CMK (cell line): ENCODE measurements around the gene ZCCHC7.
A peak's percentile ranks its signal among the peaks of the same experiment; 100 is the strongest.
"Not testable (repeated sequence)": the region's sequence is repeated elsewhere in the genome, so short reads cannot be mapped to it uniquely, and the experiment has no call there.

Source experiments
- DNase-seq: peaks from one replicate; pipeline ENCODE4 v3.0.0-alpha.2; 2010; ENCODE audit warnings: low read depth

Gene ZCCHC7

GRCh38 chr9:37119907-37120842, at the start of gene ZCCHC7:
Gene ZCCHC7 (plus strand): TSS chr9:37120574.
- DNase-seq = peak; percentile 84

GRCh38 chr9:37074790-37075189, 45.6 kb upstream of the ZCCHC7 start:
- DNase-seq = not testable (repeated sequence)

GRCh38 chr9:37079370-37080164, 40.8 kb upstream of the ZCCHC7 start:
- DNase-seq = peak; percentile 84

DNA sequence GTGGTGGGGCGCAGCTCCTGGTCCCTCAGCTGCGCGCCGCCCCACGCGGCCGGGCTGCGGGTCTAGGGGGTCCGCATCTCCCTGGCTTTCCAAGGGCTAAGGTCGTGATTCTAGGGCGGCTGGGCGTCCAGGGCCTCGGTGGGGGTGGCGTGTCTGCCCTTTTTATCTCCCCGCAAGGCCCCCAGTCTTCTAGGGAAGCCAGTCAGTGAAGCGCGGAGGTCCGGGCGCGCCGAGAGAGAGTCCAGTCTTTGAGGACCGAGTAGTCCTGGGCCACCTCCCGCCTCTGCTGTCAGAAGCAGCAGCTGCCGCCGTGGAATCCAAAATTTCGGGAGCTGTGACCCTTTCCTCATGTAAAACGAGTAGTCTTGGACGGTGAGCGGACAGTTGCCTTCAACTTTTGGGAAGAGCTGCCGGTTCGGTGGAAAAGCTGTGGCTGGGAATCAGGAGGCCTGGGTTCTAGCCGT, 40.2 kb upstream of the ZCCHC7 start:
- not testable (repeated sequence) for DNase-seq

GRCh38 chr9:37081507-37081906, 38.9 kb upstream of the ZCCHC7 start:
- not testable (repeated sequence) for DNase-seq

DNA sequence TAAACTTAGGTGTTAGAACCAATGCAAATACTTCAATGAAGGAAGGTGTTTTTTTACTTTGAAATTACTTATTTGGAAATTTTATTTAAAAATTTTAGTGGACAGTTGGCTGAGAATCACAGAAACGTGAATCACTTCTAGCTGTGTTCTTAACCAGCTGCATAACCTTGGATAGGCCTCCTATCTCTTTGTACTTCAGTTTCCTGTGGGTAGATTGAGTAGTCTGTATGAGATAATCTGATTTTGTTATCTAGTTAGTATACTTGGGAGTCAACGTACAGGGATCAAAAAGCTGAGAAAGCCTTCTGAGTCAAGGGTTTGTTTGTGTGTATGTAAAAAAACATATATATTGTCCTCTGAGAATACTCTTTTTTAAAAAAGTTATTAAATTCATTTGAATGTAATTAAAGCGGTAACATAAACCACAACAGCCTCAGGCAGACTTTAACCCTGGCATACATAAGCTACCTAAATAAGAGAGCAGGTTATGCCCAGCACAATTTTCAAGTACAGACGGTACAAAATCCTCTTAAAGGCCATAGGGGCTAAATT, 38.1 kb upstream of the ZCCHC7 start:
- peak; percentile 34 for DNase-seq

DNA sequence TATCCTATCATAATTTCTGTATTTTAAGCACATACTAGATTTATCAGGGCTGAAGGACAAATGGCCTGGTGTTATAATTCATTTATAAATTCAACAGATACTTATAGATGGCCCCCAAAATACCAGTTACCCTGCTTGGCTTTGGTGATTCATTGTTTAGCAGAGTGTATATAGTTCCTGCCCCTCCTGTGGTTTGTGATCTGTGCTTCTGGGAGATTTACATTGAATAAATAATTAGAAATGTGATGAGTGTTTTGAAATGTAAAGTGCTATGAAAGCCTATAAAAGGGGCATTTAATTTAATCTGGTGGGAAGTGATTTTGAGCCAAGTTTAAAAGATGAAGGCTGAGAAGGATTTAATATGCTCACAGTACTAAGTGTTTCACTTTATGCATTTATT, 36.7 kb upstream of the ZCCHC7 start:
- DNase-seq = no peak

DNA sequence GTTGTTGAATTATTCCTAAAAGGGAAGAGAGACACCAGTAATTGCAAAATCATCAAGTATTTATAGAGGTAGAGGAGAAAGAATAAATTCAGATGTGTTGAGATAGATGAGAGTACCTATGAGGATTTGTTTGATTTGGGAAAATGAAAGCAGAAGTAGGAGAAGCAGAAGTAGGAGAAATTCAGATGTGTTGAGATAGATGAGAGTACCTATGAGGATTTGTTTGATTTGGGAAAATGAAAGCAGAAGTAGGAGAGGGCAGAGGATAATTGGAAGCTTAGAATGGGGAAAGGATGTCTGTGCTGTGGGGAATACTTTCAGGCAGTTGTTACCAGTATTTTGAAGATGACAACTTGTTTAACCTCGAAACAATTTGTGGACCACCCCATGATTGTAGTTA, 35.1 kb upstream of the ZCCHC7 start:
- no peak for DNase-seq

DNA sequence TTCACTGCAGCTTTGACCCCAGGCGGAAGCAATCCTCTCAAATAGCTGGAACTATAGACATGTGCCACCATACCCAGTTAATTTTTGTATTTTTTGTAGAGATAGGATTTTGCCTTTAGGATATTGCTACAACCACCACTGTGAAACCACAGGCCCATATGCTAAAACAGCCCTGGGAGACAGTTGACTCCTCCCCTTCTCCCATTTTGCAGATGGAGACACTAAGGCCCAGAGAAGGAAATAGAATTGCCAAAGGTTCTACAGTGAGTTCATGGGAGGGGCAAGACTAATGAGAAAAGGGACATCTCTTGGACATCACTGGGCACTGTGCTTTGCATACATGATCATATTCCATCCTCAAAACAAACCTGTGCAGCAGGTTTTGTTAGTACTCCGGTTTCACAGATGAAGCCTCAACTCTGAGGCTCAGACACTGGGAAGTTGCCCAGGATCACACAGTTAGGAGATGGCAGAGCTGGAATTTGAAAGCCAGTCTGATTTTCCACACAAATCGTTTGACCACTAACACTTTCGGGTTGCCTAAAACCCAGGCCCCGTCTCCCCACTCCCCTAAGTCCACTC, 27.6 kb upstream of the ZCCHC7 start:
- DNase-seq = not testable (repeated sequence)

GRCh38 chr9:37094751-37095150, 25.6 kb upstream of the ZCCHC7 start:
- no peak for DNase-seq

DNA sequence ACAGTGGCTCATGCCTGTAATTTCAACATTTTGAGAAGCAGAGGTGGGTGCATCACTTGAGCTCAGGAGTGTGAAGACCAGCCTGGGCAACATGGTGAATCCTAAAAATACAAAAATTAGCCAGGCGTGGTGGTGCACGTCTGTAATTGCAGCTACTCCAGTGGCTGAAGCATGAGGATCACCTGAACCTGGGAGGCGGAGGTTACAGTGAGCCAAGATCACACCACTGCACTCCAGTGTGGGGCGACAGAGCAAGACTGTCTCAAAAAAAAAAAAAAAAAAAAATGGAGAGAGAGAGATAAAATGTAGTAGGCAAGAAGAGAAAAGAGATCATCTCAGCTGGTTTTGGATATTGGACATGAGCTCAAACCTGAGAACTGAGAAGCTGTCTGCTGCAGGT, 23.7 kb upstream of the ZCCHC7 start:
- DNase-seq = no peak

- no peak for DNase-seq
Measured at GRCh38 chr9:37097294-37097693, 23.1 kb upstream of the ZCCHC7 start.

GRCh38 chr9:37100327-37100726, 20.0 kb upstream of the ZCCHC7 start:
- DNase-seq = no peak

DNA sequence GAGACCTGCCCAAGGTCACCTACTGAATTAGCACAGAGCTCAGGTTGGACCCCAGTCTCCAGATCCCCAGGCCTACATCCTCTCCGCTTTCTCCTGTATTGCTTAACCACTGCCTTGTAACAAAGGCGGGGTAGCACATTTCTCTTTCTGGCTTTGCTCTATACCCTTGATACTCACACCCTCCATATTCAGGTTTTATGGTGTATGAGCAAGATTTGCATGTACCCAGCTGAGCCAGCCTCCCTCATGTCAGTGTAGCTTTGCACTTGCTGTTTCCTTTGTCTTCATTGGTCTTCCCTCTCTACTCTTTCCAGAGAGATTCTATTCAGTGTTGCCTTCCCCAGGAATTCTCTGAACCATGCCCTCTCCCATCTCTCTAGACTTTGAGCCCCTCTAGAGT, 19.6 kb upstream of the ZCCHC7 start:
- DNase-seq = no peak

DNA sequence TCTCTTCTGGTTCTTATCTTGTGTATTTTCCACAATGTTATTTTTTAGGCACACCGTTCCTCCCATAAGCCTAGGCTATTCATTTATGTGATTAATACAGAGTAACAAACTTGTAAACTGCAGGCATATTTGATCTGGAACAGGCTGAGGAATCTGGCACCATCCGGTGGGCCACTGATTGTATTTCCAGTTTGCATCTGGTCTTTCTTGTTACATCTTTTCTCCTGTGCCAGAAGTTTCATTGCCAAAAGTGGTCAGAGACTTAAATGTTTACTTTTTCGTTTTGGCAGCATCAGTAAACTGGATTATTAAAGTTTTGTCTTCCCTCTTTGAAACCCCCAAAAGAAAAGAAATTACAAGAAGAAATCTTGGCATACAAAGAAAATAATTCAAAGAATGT, 17.9 kb upstream of the ZCCHC7 start:
- no peak for DNase-seq

DNA sequence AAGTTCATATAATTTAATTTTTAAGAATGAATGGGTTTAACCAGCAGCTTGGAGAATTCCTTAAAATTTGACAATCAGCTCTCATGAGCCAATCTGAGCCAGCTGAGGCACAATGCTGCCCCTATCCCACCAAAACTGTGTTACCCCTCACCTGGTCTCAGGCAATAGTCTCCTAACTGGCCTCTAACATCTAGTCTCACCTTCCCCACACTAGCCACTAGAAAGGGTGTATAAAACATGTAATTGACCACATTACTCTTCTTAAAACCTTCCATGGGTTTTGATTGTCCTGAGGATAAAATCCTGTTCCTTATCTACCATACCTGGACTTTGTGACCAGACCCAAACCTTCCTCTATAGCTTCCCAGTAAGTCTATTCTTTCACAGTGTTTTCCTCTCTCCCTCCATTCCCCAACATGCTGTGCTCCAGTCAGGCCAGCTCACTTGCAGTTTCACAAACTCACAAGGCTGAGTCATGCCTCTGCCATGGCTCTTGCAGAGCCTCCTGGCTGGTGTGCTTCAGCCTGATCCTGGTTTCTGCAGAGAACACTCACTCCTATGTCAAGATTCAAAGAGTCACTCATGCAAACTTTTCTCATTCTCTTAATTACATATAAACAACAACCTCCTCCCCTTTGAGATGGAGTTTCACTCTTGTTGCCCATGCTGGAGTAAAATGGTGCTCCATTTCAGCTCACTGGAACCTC, 16.0 kb upstream of the ZCCHC7 start:
- no peak for DNase-seq

GRCh38 chr9:37105234-37105633, 15.1 kb upstream of the ZCCHC7 start:
- no peak for DNase-seq

DNA sequence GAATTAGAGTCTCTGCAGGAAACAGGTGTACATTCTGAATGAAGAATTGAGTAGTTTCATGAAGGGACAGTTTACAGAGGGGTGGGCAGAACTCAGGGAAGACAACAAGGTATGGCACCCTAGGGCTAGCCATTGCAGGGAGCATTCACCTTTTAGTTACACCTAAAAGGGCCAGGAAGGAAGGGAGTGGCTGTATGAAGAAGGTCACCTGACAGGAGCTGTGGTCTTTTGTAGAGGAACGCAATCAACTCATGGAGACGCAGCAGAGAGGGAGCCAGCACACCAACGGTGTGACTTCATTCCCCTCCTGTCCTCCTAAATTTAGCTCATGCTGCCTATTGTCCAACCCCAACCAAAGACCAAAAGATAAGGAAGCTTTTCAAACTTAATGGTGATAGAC, 12.7 kb upstream of the ZCCHC7 start:
- DNase-seq = no peak

DNA sequence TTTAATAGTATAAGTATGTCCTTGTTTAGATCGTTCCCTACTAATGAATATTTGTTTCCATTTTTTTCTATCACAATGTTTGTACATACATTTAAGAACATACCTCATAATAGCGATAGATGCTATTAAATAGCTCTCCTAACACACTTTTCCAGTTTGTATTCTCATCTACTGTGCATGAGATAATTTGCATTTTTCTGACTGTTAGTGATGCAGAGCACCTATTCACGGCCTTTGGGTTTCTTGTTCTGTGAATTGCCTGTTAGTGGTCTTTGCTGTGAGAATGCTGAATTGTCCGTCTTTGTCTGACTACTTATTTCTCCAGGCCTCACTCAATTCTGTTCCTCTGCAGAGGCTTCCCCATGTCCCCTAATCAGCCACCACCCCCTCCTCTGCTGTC, 5.9 kb upstream of the ZCCHC7 start:
- not testable (repeated sequence) for DNase-seq

DNA sequence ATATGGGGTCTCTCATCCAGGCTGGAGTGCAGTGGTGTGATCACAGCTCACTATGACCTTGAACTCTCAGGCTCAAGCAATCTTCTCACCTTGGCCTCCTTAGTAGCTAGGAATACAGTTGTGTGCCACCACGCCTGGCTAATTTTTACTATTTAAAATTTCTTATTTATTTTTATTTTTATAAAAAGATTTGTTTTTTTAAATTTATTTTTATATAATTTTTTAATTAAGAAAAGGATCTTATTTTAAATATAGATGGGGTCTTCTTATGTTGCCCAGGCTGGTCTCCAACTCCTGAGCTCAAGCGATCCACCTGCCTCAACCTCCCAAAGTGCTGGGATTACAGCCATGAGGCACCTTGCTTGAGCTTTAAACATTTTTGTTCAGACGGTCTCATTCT, 2.4 kb upstream of the ZCCHC7 start:
- no peak for DNase-seq

- no peak for DNase-seq
Measured at GRCh38 chr9:37119360-37119759, 1.0 kb upstream of the ZCCHC7 start.
